ENCODE measurements around the gene RHOT2.

The RHOT2 gene

GRCh38 chr16:662597-662996 is 5.3 kb upstream of the RHOT2 start:
- in situ Hi-C loops (cut with HindIII; ENCODE audit: low sequenced_read_pairs) = no loop called here

- in situ Hi-C loops (cut with HindIII; ENCODE audit: low sequenced_read_pairs) = no loop called here
Observed at GRCh38 chr16:666572-666971, 1.4 kb upstream of the RHOT2 start.

GRCh38 chr16:667113-667779 is 686 bp upstream of the RHOT2 start:
- in situ Hi-C loops (cut with HindIII; ENCODE audit: low sequenced_read_pairs) = no loop called here

- in situ Hi-C loops (cut with HindIII; ENCODE audit: low sequenced_read_pairs) = no loop called here
Observed at GRCh38 chr16:668519-669171, 713 bp downstream of the RHOT2 start.

GRCh38 chr16:669666-670065 is 1.7 kb downstream of the RHOT2 start:
- in situ Hi-C loops (cut with HindIII; ENCODE audit: low sequenced_read_pairs) = no loop called here

- in situ Hi-C loops (cut with HindIII; ENCODE audit: low sequenced_read_pairs) = no loop called here
Observed at GRCh38 chr16:670485-671352, 2.8 kb downstream of the RHOT2 start.

- in situ Hi-C loops (cut with HindIII; ENCODE audit: low sequenced_read_pairs) = no loop called here
Observed at GRCh38 chr16:671353-672131, 3.6 kb downstream of the RHOT2 start.

GRCh38 chr16:672371-672770 is 4.4 kb downstream of the RHOT2 start:
- in situ Hi-C loops (cut with HindIII; ENCODE audit: low sequenced_read_pairs) = no loop called here

- in situ Hi-C loops (cut with HindIII; ENCODE audit: low sequenced_read_pairs) = no loop called here
Observed at GRCh38 chr16:672851-673250, 4.9 kb downstream of the RHOT2 start.

- in situ Hi-C loops (cut with HindIII; ENCODE audit: low sequenced_read_pairs) = no loop called here
Observed at GRCh38 chr16:673399-673991, 5.6 kb downstream of the RHOT2 start.

GRCh38 chr16:674214-674881 is 6.4 kb downstream of the RHOT2 start:
- in situ Hi-C loops (cut with HindIII; ENCODE audit: low sequenced_read_pairs) = no loop called here

- in situ Hi-C loops (cut with HindIII; ENCODE audit: low sequenced_read_pairs) = no loop called here
Observed at GRCh38 chr16:674968-675883, 7.3 kb downstream of the RHOT2 start, which contains the start of gene RHBDL1. Gene RHBDL1, plus strand, starts transcription at chr16:675671. Its CDS starts 120 bp downstream, at chr16:675791.

- in situ Hi-C loops (cut with HindIII; ENCODE audit: low sequenced_read_pairs) = no loop called here
Observed at GRCh38 chr16:675884-676564, 8.1 kb downstream of the RHOT2 start.

- in situ Hi-C loops (cut with HindIII; ENCODE audit: low sequenced_read_pairs) = no loop called here
Observed at GRCh38 chr16:676565-676902, 8.6 kb downstream of the RHOT2 start.

- in situ Hi-C loops (cut with HindIII; ENCODE audit: low sequenced_read_pairs) = no loop called here
Observed at GRCh38 chr16:676913-677312, 9.0 kb downstream of the RHOT2 start.

GRCh38 chr16:677316-678190 is 9.6 kb downstream of the RHOT2 start:
- in situ Hi-C loops (cut with HindIII; ENCODE audit: low sequenced_read_pairs) = no loop called here

- in situ Hi-C loops (cut with HindIII; ENCODE audit: low sequenced_read_pairs) = no loop called here
Observed at GRCh38 chr16:678209-678857, 10.4 kb downstream of the RHOT2 start.

Measured in endothelial cell of hepatic sinusoid (primary cell).